Astrocyte (in vitro differentiated cells and primary cell): ENCODE data around the gene IGDCC3. TPM values are rescaled to one million over a fixed set of nuclear protein-coding genes. Genes with fewer than 3 reads are reported as not detected.

Source experiments
- DNase-seq: peaks from one replicate; pipeline ENCODE4 v3.0.0-alpha.2; 2010; ENCODE audit warnings: low read depth
- FAIRE-seq: peaks from 2 replicates; lab custom pipeline; 2011; peaks lifted over from hg19 to GRCh38; lab: Jason Lieb, UNC
- H2AFZ ChIP-seq: 2 replicates; pipeline ENCODE4 v1.6.0; 2012; ENCODE audit warnings: low read depth, low read length, inconsistent platforms
- H3K27ac ChIP-seq: 2 replicates; pipeline ENCODE4 v1.5.1; 2011; ENCODE audit warnings: low read depth, low read length, inconsistent platforms
- H3K27me3 ChIP-seq: 2 replicates; pipeline ENCODE4 v1.6.0; 2011; ENCODE audit warnings: low read length, inconsistent platforms; ENCODE audit not compliant: insufficient read depth
- H3K36me3 ChIP-seq: 2 replicates; pipeline ENCODE4 v1.5.1; 2011; ENCODE audit warnings: low read length, inconsistent platforms; ENCODE audit not compliant: insufficient read depth
- H3K4me1 ChIP-seq: 2 replicates; pipeline ENCODE4 v1.5.1; 2011; ENCODE audit warnings: low read length, inconsistent platforms; ENCODE audit not compliant: insufficient read depth
- H3K4me2 ChIP-seq: 2 replicates; pipeline ENCODE4 v1.6.0; 2012; ENCODE audit warnings: low read length, inconsistent platforms
- H3K4me3 ChIP-seq: 2 replicates; pipeline ENCODE4 v1.5.1; 2011; ENCODE audit warnings: low read depth, mild to moderate bottlenecking, low read length, inconsistent platforms; ENCODE audit not compliant: insufficient read depth
- H3K79me2 ChIP-seq: 2 replicates; pipeline ENCODE4 v1.6.0; 2012; ENCODE audit warnings: mild to moderate bottlenecking, low read length, inconsistent platforms; ENCODE audit not compliant: insufficient read depth
- H3K9ac ChIP-seq: 2 replicates; pipeline ENCODE4 v1.6.0; 2012; ENCODE audit warnings: mild to moderate bottlenecking, low read length, inconsistent platforms
- H3K9me3 ChIP-seq: 2 replicates; pipeline ENCODE4 v1.5.1; 2012; ENCODE audit warnings: low read depth, mild to moderate bottlenecking, low read length, inconsistent platforms; ENCODE audit not compliant: insufficient read depth
- H4K20me1 ChIP-seq: 2 replicates; pipeline ENCODE4 v1.6.0; 2012; ENCODE audit warnings: low read length, inconsistent platforms; ENCODE audit not compliant: insufficient read depth
- H3K27ac Mint-ChIP-seq: one replicate; pipeline ENCODE4 v1.8.0; 2021; ENCODE audit warnings: mild to moderate bottlenecking, mixed read lengths; ENCODE audit not compliant: unreplicated experiment
- H3K27me3 Mint-ChIP-seq: one replicate; pipeline ENCODE4 v1.8.0; 2021; ENCODE audit warnings: low read depth, mixed read lengths; ENCODE audit not compliant: unreplicated experiment
- H3K36me3 Mint-ChIP-seq: one replicate; pipeline ENCODE4 v1.8.0; 2021; ENCODE audit warnings: low read depth, mixed read lengths; ENCODE audit not compliant: unreplicated experiment
- H3K4me1 Mint-ChIP-seq: one replicate; pipeline ENCODE4 v1.8.0; 2021; ENCODE audit warnings: low read depth, mixed read lengths; ENCODE audit not compliant: unreplicated experiment
- H3K4me3 Mint-ChIP-seq: one replicate; pipeline ENCODE4 v1.8.0; 2021; ENCODE audit warnings: mild to moderate bottlenecking, moderate library complexity, mixed read lengths; ENCODE audit not compliant: unreplicated experiment
- H3K9me3 Mint-ChIP-seq: one replicate; pipeline ENCODE4 v1.8.0; 2021; ENCODE audit warnings: mild to moderate bottlenecking, mixed read lengths; ENCODE audit not compliant: unreplicated experiment
- EZH2 ChIP-seq: IDR thresholded peaks from 2 replicates; pipeline ENCODE4 v1.6.1; 2012; ENCODE audit warnings: mild to moderate bottlenecking, low read length, inconsistent platforms; ENCODE audit not compliant: insufficient read depth
- total RNA-seq: library from RNA; stranded (reverse); gene quantifications from 2 replicates; pipeline ENCODE4 v1.2.1, GENCODE V29; 2021
- TF ChIP-seq, protein P1 (sequence below): IDR thresholded peaks from 2 replicates; pipeline ENCODE4 v1.5.1; 2011; ENCODE audit warnings: low read depth, mild to moderate bottlenecking, inconsistent platforms, low read length, moderate library complexity; ENCODE audit not compliant: insufficient read depth

IGDCC3 gene
- total RNA-seq, 1 donor from 2014 or later, result 11.0 TPM

DNA sequence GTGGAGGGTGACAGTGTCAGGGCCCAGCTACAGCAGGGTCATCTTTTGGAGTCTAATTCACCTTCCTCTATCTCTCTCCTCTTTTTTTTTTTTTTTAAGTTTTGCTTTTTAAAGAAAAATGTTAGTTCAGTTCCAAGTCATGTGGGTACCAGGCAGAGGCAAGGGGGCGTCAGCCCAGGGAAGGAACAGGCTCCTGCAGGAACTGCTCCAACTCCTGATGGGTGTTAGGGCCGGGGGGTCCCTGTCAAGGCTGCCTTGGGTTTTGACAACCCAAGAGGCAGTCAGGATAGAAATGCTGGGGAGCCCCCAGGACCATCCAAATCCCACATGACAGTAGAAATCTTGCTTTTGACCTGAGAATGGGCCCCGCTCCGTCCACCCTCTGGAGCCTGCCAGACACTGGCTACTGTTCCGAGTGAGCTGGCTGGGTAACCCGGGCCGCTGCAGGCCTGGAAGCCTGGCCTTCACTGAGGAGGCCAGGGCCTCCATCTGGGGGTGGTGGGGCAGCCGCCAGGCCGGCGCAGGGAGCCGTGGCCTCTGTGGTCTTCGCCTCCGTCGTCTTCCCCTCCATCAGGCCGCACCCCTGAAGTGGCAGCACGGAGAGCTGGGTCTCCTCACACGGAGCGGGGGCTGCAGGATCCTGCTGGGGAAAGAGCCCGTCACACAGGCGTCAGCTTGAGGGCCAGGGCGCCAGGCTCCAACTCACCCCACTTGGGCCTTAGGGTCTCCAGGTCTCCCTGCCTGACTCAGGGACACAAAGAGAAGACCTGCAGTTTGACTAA lies 49.1 kb downstream of the IGDCC3 start:
- no peak overlapping the region for H2AFZ ChIP-seq
- H4K20me1 ChIP-seq, result no peaks in the 10 kb centered on the region
- Mint-ChIP-seq H3K36me3 (peaks cover 9% of the 10 kb centered on the region), H3K27ac (no peak overlapping the region), H3K4me3 (no peak overlapping the region), H3K27me3 (peaks cover 28% of the 10 kb centered on the region), H3K4me1 (peaks cover 3% of the 10 kb centered on the region), H3K9me3 (no peaks in the 10 kb centered on the region)
- FAIRE-seq (no peak), DNase-seq (no peak)
- no peaks in the 10 kb centered on the region for H3K27me3 ChIP-seq
- no peaks in the 10 kb centered on the region for H3K9me3 ChIP-seq
- no peak overlapping the region for H3K27ac ChIP-seq
- H3K9ac ChIP-seq, result no peak overlapping the region
- H3K4me2 ChIP-seq, result no peak overlapping the region
- TF ChIP-seq EZH2, result no peak
- TF ChIP-seq, protein P1, sequence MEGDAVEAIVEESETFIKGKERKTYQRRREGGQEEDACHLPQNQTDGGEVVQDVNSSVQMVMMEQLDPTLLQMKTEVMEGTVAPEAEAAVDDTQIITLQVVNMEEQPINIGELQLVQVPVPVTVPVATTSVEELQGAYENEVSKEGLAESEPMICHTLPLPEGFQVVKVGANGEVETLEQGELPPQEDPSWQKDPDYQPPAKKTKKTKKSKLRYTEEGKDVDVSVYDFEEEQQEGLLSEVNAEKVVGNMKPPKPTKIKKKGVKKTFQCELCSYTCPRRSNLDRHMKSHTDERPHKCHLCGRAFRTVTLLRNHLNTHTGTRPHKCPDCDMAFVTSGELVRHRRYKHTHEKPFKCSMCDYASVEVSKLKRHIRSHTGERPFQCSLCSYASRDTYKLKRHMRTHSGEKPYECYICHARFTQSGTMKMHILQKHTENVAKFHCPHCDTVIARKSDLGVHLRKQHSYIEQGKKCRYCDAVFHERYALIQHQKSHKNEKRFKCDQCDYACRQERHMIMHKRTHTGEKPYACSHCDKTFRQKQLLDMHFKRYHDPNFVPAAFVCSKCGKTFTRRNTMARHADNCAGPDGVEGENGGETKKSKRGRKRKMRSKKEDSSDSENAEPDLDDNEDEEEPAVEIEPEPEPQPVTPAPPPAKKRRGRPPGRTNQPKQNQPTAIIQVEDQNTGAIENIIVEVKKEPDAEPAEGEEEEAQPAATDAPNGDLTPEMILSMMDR, result no peak
- H3K4me1 ChIP-seq, result no peaks in the 10 kb centered on the region
- no peak overlapping the region for H3K4me3 ChIP-seq
- no peaks in the 10 kb centered on the region for H3K36me3 ChIP-seq
- H3K79me2 ChIP-seq, result no peaks in the 10 kb centered on the region

DNA sequence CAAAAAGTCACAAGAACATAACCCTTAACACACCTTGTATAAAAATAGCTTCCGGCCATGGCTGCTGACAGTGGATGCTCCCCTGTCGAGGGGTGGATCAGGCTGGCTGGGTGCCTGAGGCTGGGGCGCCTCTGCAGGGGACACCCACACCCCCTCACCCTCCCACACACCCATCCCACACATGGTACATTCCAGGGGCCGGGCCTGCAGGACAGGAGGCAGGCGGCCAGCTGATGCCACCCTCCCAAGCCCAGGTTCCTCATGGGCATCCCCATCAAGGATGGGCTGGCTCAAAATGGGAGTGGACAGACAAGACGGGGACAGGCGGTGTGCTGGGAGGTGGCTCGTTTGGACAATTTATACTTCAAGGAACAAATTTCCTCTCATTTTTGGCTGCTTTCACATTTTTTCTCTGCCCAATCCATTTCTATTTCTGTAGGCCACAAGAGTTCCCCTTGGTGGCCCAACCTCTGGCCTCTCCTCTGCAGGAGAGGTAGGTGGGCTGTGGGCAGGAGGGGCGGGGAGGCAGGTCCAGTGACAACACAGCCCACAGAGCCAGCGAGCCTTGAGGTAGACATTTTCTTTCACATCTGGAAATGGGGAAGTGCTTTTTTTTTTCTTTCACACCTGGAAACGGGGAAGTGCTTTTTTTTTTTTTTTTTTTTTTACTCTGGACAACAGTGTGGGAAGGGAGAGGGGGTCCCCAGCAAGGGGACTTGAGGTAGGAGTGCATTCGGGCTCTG lies 50.0 kb downstream of the IGDCC3 start:
- Histone ChIP-seq H3K36me3 (no peaks in the 10 kb centered on the region), H3K4me3 (no peak overlapping the region), H4K20me1 (no peaks in the 10 kb centered on the region), H3K4me2 (no peak overlapping the region), H3K79me2 (no peaks in the 10 kb centered on the region), H2AFZ (no peak overlapping the region), H3K27ac (no peak overlapping the region), H3K9me3 (no peaks in the 10 kb centered on the region), H3K9ac (no peak overlapping the region), H3K27me3 (no peaks in the 10 kb centered on the region), H3K4me1 (peaks cover 4% of the 10 kb centered on the region)
- DNase-seq (no peak), FAIRE-seq (no peak)
- peaks cover 9% of the 10 kb centered on the region for H3K36me3 Mint-ChIP-seq
- TF ChIP-seq, protein P1, result no peak
- TF ChIP-seq EZH2, result no peak
- peaks cover 28% of the 10 kb centered on the region for H3K27me3 Mint-ChIP-seq
- H3K4me3 Mint-ChIP-seq, result no peak overlapping the region
- no peaks in the 10 kb centered on the region for H3K9me3 Mint-ChIP-seq
- H3K27ac Mint-ChIP-seq, result no peak overlapping the region
- peaks cover 5% of the 10 kb centered on the region for H3K4me1 Mint-ChIP-seq

DNA sequence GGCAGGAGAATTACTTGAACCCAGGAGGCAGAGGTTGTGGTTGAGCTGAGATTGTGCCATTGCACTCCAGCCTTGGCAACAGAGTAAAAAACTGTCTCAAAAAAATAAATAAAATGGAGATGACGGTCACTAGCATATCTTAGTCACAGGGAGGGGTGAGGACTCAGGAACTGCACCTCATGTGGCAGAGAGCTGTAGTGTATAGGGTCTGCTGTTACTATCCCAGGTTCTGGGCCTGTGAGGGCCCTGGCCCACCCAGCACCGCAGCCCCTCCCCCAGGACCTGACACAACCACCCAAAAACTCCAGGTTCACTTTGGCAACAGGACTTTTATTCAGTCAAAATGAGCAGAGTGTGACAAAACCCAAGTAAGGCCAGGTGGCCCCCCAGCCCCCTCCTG lies 51.0 kb downstream of the IGDCC3 start:
- no peak overlapping the region for H3K27ac ChIP-seq
- H3K27me3 ChIP-seq, result no peaks in the 10 kb centered on the region
- Mint-ChIP-seq H3K9me3 (no peaks in the 10 kb centered on the region), H3K4me1 (peaks cover 5% of the 10 kb centered on the region), H3K4me3 (no peak overlapping the region), H3K27me3 (peaks cover 28% of the 10 kb centered on the region), H3K36me3 (peaks cover 9% of the 10 kb centered on the region), H3K27ac (no peak overlapping the region)
- H3K36me3 ChIP-seq, result no peaks in the 10 kb centered on the region
- H3K79me2 ChIP-seq, result no peaks in the 10 kb centered on the region
- H4K20me1 ChIP-seq, result no peaks in the 10 kb centered on the region
- no peak for DNase-seq
- no peaks in the 10 kb centered on the region for H3K9me3 ChIP-seq
- TF ChIP-seq, protein P1, result no peak
- TF ChIP-seq EZH2, result no peak
- H3K4me3 ChIP-seq, result no peak overlapping the region
- H3K9ac ChIP-seq, result no peak overlapping the region
- no peak overlapping the region for H2AFZ ChIP-seq
- H3K4me2 ChIP-seq, result no peak overlapping the region
- FAIRE-seq, result no peak
- peaks cover 4% of the 10 kb centered on the region for H3K4me1 ChIP-seq
